ENCODE measurements around the gene COA3.
A peak's percentile ranks its signal among the peaks of the same experiment; 100 is the strongest.

COA3 gene

GRCh38 chr17:42775534-42776098, 22.9 kb downstream of the COA3 start:
- Histone ChIP-seq H3K4me2 (ENCODE audit: low read depth, low read length, poor library complexity, severe bottlenecking) (no peak overlapping the region), H3F3A (ENCODE audit: low read depth) (no peaks in the 10 kb centered on the region), H3K36me3 (ENCODE audit: insufficient read depth, low read length) (peaks cover 17% of the 10 kb centered on the region; the same call in 1 of the 2 replicates), H3K27me3 (ENCODE audit: insufficient read depth, low read length, poor library complexity, severe bottlenecking) (no peaks in the 10 kb centered on the region), H3K4me3 (ENCODE audit: low read length, poor library complexity, severe bottlenecking) (no peak overlapping the region), H3K79me2 (ENCODE audit: insufficient read depth, low read length) (peaks cover 19% of the 10 kb centered on the region), H2AFZ (ENCODE audit: low read length) (no peak overlapping the region), H3K9me3 (ENCODE audit: insufficient read depth, low read depth, low read length) (no peaks in the 10 kb centered on the region), H4K20me1 (ENCODE audit: insufficient read depth, low read length, poor library complexity, severe bottlenecking) (no peaks in the 10 kb centered on the region), H3K9me2 (replicated peaks; ENCODE audit: low read depth, low read length) (no peaks in the 10 kb centered on the region), H3K4me1 (ENCODE audit: insufficient read depth, low read length, poor library complexity, severe bottlenecking) (peaks cover 15% of the 10 kb centered on the region), H3K9ac (ENCODE audit: low read depth, low read length, poor library complexity, severe bottlenecking) (no peak overlapping the region)
- TF ChIP-seq EZH2phosphoT487 (IDR thresholded peaks at IDR 0.05; ENCODE audit: borderline replicate concordance) (no peak), CTCF (conservative IDR thresholded peaks at IDR 0.05; ENCODE audit: low read length) (no peak)

- TF ChIP-seq EZH2phosphoT487 (IDR thresholded peaks at IDR 0.05; ENCODE audit: borderline replicate concordance), result no peak
- no peak for TF ChIP-seq CTCF (conservative IDR thresholded peaks at IDR 0.05; ENCODE audit: low read length)
- Histone ChIP-seq H3K4me2 (ENCODE audit: low read depth, low read length, poor library complexity, severe bottlenecking) (peak overlapping the region; percentile 97), H3K79me2 (ENCODE audit: insufficient read depth, low read length) (peaks cover 19% of the 10 kb centered on the region)
These were observed 24.3 kb downstream of the COA3 start for GRCh38 chr17:42774066-42774745.

GRCh38 chr17:42773290-42774035, 25.0 kb downstream of the COA3 start, which contains the start of gene VPS25:
Gene VPS25, plus strand, starts transcription at chr17:42773449. Its CDS starts 27 bp downstream, at chr17:42773476.
- TF ChIP-seq CTCF (conservative IDR thresholded peaks at IDR 0.05; ENCODE audit: low read length) (no peak; the same call in 1 of the 2 replicates), EZH2phosphoT487 (IDR thresholded peaks at IDR 0.05; ENCODE audit: borderline replicate concordance) (no peak)
- Histone ChIP-seq H3K79me2 (ENCODE audit: insufficient read depth, low read length) (peaks cover 19% of the 10 kb centered on the region), H3K36me3 (ENCODE audit: insufficient read depth, low read length) (peaks cover 8% of the 10 kb centered on the region; the same call in 1 of the 2 replicates), H3K4me2 (ENCODE audit: low read depth, low read length, poor library complexity, severe bottlenecking) (peak within 1 kb of the TSS; percentile 97), H3F3A (ENCODE audit: low read depth) (no peaks in the 10 kb centered on the region), H3K9ac (ENCODE audit: low read depth, low read length, poor library complexity, severe bottlenecking) (peak within 1 kb of the TSS; percentile 90), H3K9me3 (ENCODE audit: insufficient read depth, low read depth, low read length) (no peaks in the 10 kb centered on the region), H3K4me1 (ENCODE audit: insufficient read depth, low read length, poor library complexity, severe bottlenecking) (peaks cover 15% of the 10 kb centered on the region), H3K4me3 (ENCODE audit: low read length, poor library complexity, severe bottlenecking) (peak within 1 kb of the TSS; percentile 93), H3K9me2 (replicated peaks; ENCODE audit: low read depth, low read length) (no peaks in the 10 kb centered on the region), H3K27me3 (ENCODE audit: insufficient read depth, low read length, poor library complexity, severe bottlenecking) (no peaks in the 10 kb centered on the region), H2AFZ (ENCODE audit: low read length) (peak within 1 kb of the TSS; percentile 95), H4K20me1 (ENCODE audit: insufficient read depth, low read length, poor library complexity, severe bottlenecking) (no peaks in the 10 kb centered on the region)

More at GRCh38 chr17:42774066-42774745, 24.3 kb downstream of the COA3 start:
- peaks cover 15% of the 10 kb centered on the region for H3K4me1 ChIP-seq (ENCODE audit: insufficient read depth, low read length, poor library complexity, severe bottlenecking)
- H3K36me3 ChIP-seq (ENCODE audit: insufficient read depth, low read length), result peaks cover 15% of the 10 kb centered on the region; the same call in 1 of the 2 replicates
- no peaks in the 10 kb centered on the region for H3K27me3 ChIP-seq (ENCODE audit: insufficient read depth, low read length, poor library complexity, severe bottlenecking)
- H3K9me2 ChIP-seq (replicated peaks; ENCODE audit: low read depth, low read length), result no peaks in the 10 kb centered on the region
- H2AFZ ChIP-seq (ENCODE audit: low read length), result no peak overlapping the region
- H3K9me3 ChIP-seq (ENCODE audit: insufficient read depth, low read depth, low read length), result no peaks in the 10 kb centered on the region
- no peaks in the 10 kb centered on the region for H3F3A ChIP-seq (ENCODE audit: low read depth)
- H4K20me1 ChIP-seq (ENCODE audit: insufficient read depth, low read length, poor library complexity, severe bottlenecking), result no peaks in the 10 kb centered on the region
- H3K4me3 ChIP-seq (ENCODE audit: low read length, poor library complexity, severe bottlenecking), result peak overlapping the region; percentile 93
- peak overlapping the region; percentile 90 for H3K9ac ChIP-seq (ENCODE audit: low read depth, low read length, poor library complexity, severe bottlenecking)

Measured in Loucy (cell line).